Measurements from ENCODE around the gene ACSL6.

DNA sequence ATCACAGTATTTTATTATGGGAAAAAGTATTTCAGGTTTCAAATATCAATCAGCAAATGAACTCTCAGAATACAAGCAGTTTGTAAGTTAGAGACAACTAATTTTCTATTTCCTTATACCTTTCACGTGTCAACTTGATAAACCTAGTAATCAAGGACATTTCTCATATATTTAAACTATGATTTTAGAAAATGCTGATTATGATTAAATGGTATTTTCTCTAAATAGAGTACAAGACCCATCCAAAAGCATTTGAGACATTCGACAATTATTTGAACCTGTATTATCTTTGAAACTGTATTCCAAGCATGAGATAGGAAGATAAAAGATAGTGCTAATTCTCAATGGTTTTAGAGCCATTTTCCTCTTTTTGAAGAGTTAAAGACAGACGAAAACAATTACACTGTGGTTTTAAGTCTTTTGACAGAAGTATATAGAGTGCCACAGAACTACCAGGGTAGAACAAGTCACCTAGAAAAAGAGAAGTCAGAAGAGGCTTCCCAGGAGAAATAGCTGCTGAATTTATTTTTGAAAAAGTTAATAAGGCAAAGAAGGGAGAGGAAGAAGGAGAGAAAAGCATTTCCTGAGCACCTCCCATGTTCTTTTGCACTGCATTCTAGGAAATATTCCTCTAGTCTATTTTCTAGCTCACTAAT is 71.6 kb downstream of the ACSL6 start:
- TF ChIP-seq, protein P1, sequence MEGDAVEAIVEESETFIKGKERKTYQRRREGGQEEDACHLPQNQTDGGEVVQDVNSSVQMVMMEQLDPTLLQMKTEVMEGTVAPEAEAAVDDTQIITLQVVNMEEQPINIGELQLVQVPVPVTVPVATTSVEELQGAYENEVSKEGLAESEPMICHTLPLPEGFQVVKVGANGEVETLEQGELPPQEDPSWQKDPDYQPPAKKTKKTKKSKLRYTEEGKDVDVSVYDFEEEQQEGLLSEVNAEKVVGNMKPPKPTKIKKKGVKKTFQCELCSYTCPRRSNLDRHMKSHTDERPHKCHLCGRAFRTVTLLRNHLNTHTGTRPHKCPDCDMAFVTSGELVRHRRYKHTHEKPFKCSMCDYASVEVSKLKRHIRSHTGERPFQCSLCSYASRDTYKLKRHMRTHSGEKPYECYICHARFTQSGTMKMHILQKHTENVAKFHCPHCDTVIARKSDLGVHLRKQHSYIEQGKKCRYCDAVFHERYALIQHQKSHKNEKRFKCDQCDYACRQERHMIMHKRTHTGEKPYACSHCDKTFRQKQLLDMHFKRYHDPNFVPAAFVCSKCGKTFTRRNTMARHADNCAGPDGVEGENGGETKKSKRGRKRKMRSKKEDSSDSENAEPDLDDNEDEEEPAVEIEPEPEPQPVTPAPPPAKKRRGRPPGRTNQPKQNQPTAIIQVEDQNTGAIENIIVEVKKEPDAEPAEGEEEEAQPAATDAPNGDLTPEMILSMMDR (conservative IDR thresholded peaks at IDR 0.05; ENCODE audit: low read length), result no peak
- TF ChIP-seq EZH2phosphoT487 (IDR thresholded peaks at IDR 0.05; ENCODE audit: borderline replicate concordance), result no peak

All from Loucy (cell line).